Upper lobe of left lung (tissue), 6 donors: ENCODE results near the gene CADM1. TPM values are rescaled to one million over a fixed set of nuclear protein-coding genes. Genes with fewer than 3 reads are reported as not detected.

Source experiments
- ATAC-seq, 2 donors: fragments of 200-7000 bp; cut with Tn5 transposase; one replicate each; pipeline ENCODE4 v1.9.1; 2022; ENCODE audit warnings: mild to moderate bottlenecking in 2 of 2, moderate library complexity in 2 of 2; ENCODE audit not compliant: low FRiP score in 2 of 2
- DNase-seq, 2 donors: peaks; one replicate each; pipeline ENCODE4 v3.0.0-alpha.2; 2019 to 2020
- H3K27ac ChIP-seq, 4 donors: fragments of 200-600 bp; sonication (generic); one replicate each; pipeline ENCODE4 v1.5.1; 2016 to 2019
- H3K27me3 ChIP-seq, 4 donors: fragments of 200-600 bp; sonication (generic); one replicate each; pipeline ENCODE4 v1.5.1; 2017 to 2019
- H3K36me3 ChIP-seq, 4 donors: fragments of 200-600 bp; sonication (generic); one replicate each; pipeline ENCODE4 v1.5.1; 2016 to 2019
- H3K4me1 ChIP-seq, 4 donors: fragments of 200-600 bp; sonication (generic); one replicate each; pipeline ENCODE4 v1.5.1; 2018 to 2019
- H3K4me3 ChIP-seq, 4 donors: fragments of 200-600 bp; sonication (generic); one replicate each; pipeline ENCODE4 v1.5.1; 2017 to 2019; ENCODE audit warnings: mild to moderate bottlenecking in 2 of 4, moderate library complexity in 1 of 4
- H3K9me3 ChIP-seq, 4 donors: fragments of 200-600 bp; sonication (generic); one replicate each; pipeline ENCODE4 v1.5.1; 2018 to 2019
- CTCF ChIP-seq, 6 experiments: fragments of 450-650 bp in 4 of 6; fragments of 200-600 bp in 2 of 6; sonication (generic) in 2 of 6; IDR thresholded peaks; one replicate each; pipeline ENCODE4 v1.5.1; 2016 to 2019; ENCODE audit warnings: antibody characterized with exemption in 6 of 6
- EP300 ChIP-seq, 4 donors: sonication (generic); formaldehyde crosslinking; IDR thresholded peaks; one replicate each; pipeline ENCODE4 v1.5.1; 2017; ENCODE audit warnings: antibody characterized with exemption in 4 of 4, control low read depth in 2 of 4
- POLR2A ChIP-seq, 4 donors: fragments of 450-650 bp; IDR thresholded peaks; one replicate each; pipeline ENCODE4 v1.5.1; 2016 to 2017; ENCODE audit warnings: antibody characterized with exemption in 4 of 4, mild to moderate bottlenecking in 2 of 4
- POLR2AphosphoS5 ChIP-seq, 2 donors: sonication (generic); formaldehyde crosslinking; IDR thresholded peaks; one replicate each; pipeline ENCODE4 v1.5.1; 2017; ENCODE audit warnings: antibody characterized with exemption in 2 of 2
- WGBS, 2 donors: methylation state at CpG; one replicate each; pipeline ENCODE4 v1.1.5; 2017 to 2018; 5-methylcytosine and 5-hydroxymethylcytosine counted together
- total RNA-seq, 6 donors: library from RNA; depleted of rRNA in 4 of 6; stranded (reverse); fragments of >200 nt in 4 of 6; gene quantifications; one replicate each; pipeline versions ENCODE4 v1.1.0 to v1.2.1, GENCODE V29; 2016 to 2021
- donor health status: DM: no; HTN: no; CAD: no; lungs with moderate emphysema.
- donor health status: DM: no; HTN: yes; CAD: no; lungs with severe emphysema.

The CADM1 gene
- total RNA-seq, 6 donors from 2014 or later: 69.9 to 212 (median 125) TPM

- Histone ChIP-seq H3K27ac (no peak overlapping the region), H3K4me3 (no peak overlapping the region), H3K36me3 (no peaks in the 10 kb centered on the region), H3K27me3 (no peaks in the 10 kb centered on the region), H3K4me1 (no peaks in the 10 kb centered on the region), H3K9me3 (no peaks in the 10 kb centered on the region)
- DNase-seq (no peak), ATAC-seq (no peak)
- TF ChIP-seq POLR2A (IDR thresholded peaks at IDR 0.05) (no peak), CTCF (IDR thresholded peaks at IDR 0.05) (no peak), EP300 (IDR thresholded peaks at IDR 0.05) (no peak), POLR2AphosphoS5 (IDR thresholded peaks at IDR 0.05) (no peak)
These were observed 246.9 kb downstream of the CADM1 start for GRCh38 chr11:115257270-115257669.

- H3K9me3 ChIP-seq: no peaks in the 10 kb centered on the region
- WGBS, 2 donors: 54 to 55% methylated on average over 7 of the region's 7 CpGs
- no peaks in the 10 kb centered on the region for H3K36me3 ChIP-seq
- no peak overlapping the region for H3K4me3 ChIP-seq
- H3K4me1 ChIP-seq: no peaks in the 10 kb centered on the region
- no peaks in the 10 kb centered on the region for H3K27me3 ChIP-seq
- ATAC-seq (no peak), DNase-seq (no peak)
- no peak for TF ChIP-seq POLR2A (IDR thresholded peaks at IDR 0.05)
- TF ChIP-seq EP300 (IDR thresholded peaks at IDR 0.05): no peak
- no peak for TF ChIP-seq POLR2AphosphoS5 (IDR thresholded peaks at IDR 0.05)
- no peak for TF ChIP-seq CTCF (IDR thresholded peaks at IDR 0.05)
- H3K27ac ChIP-seq: no peak overlapping the region
These were observed 247.6 kb downstream of the CADM1 start for GRCh38 chr11:115256397-115257197.

GRCh38 chr11:115255006-115255762 lies 249.0 kb downstream of the CADM1 start:
- H3K9me3 ChIP-seq: no peaks in the 10 kb centered on the region
- no peaks in the 10 kb centered on the region for H3K36me3 ChIP-seq
- no peak overlapping the region for H3K27ac ChIP-seq
- TF ChIP-seq POLR2A (IDR thresholded peaks at IDR 0.05): no peak
- no peak for TF ChIP-seq CTCF (IDR thresholded peaks at IDR 0.05)
- no peak for TF ChIP-seq POLR2AphosphoS5 (IDR thresholded peaks at IDR 0.05)
- no peak for TF ChIP-seq EP300 (IDR thresholded peaks at IDR 0.05)
- no peak for DNase-seq
- no peaks in the 10 kb centered on the region for H3K27me3 ChIP-seq
- H3K4me3 ChIP-seq: no peak overlapping the region
- no peaks in the 10 kb centered on the region for H3K4me1 ChIP-seq
- ATAC-seq: no peak
- WGBS, 2 donors: 67 to 73% methylated on average over 9 of the region's 9 CpGs

GRCh38 chr11:115251126-115251525 lies 253.1 kb downstream of the CADM1 start:
- H3K27me3 ChIP-seq: no peaks in the 10 kb centered on the region
- 63 to 65% methylated on average over 4 of the region's 4 CpGs for WGBS, 2 donors
- H3K9me3 ChIP-seq: no peaks in the 10 kb centered on the region
- H3K4me3 ChIP-seq: no peak overlapping the region
- no peaks in the 10 kb centered on the region for H3K4me1 ChIP-seq
- DNase-seq (no peak), ATAC-seq (no peak)
- TF ChIP-seq POLR2AphosphoS5 (IDR thresholded peaks at IDR 0.05) (no peak), CTCF (IDR thresholded peaks at IDR 0.05) (no peak), POLR2A (IDR thresholded peaks at IDR 0.05) (no peak), EP300 (IDR thresholded peaks at IDR 0.05) (no peak)
- no peak overlapping the region for H3K27ac ChIP-seq
- no peaks in the 10 kb centered on the region for H3K36me3 ChIP-seq
